Hepatocyte (in vitro differentiated cells): ENCODE data around the gene MORC1.

Experiments used
- CTCF ChIP-seq: fragments of 200-600 bp; sonication (generic); IDR thresholded peaks from 2 replicates; pipeline ENCODE4 v1.5.1; 2016; ENCODE audit warnings: antibody characterized with exemption, mild to moderate bottlenecking; ENCODE audit not compliant: poor library complexity
- EZH2 ChIP-seq: fragments of 200-600 bp; sonication (generic); IDR thresholded peaks from 2 replicates; pipeline ENCODE4 v1.6.1; 2016; ENCODE audit warnings: antibody characterized with exemption, mild to moderate bottlenecking, borderline replicate concordance

GRCh38 chr3:109066864-109067263, 51.1 kb downstream of the MORC1 start:
- TF ChIP-seq CTCF (no peak), EZH2 (no peak)
